Endodermal cell (in vitro differentiated cells): ENCODE measurements around the gene CCDC82. TPM values are rescaled to one million over a fixed set of nuclear protein-coding genes. Genes with fewer than 3 reads are reported as not detected.
A peak's percentile ranks its signal among the peaks of the same experiment; 100 is the strongest.

Experiments
- DNase-seq: peaks from one replicate; pipeline ENCODE4 v3.0.0-alpha.2; 2017
- H3K27ac ChIP-seq: 2 replicates; pipeline ENCODE4 v1.5.1; 2013; ENCODE audit warnings: mild to moderate bottlenecking, low read depth, low read length, moderate library complexity
- H3K27me3 ChIP-seq: 2 replicates; pipeline ENCODE4 v1.6.1; 2013; ENCODE audit warnings: mild to moderate bottlenecking, low read length, moderate library complexity; ENCODE audit not compliant: insufficient read depth, control insufficient read depth, poor library complexity, severe bottlenecking
- H3K36me3 ChIP-seq: 2 replicates; pipeline ENCODE4 v1.7.0; 2013; ENCODE audit warnings: mild to moderate bottlenecking, low read length, moderate library complexity; ENCODE audit not compliant: control insufficient read depth, insufficient read depth
- H3K4me1 ChIP-seq: one replicate; pipeline ENCODE4 v1.7.0; 2013; ENCODE audit warnings: low read length; ENCODE audit not compliant: control insufficient read depth, insufficient read depth
- H3K4me3 ChIP-seq: 2 replicates; pipeline ENCODE4 v1.5.1; 2013; ENCODE audit warnings: mild to moderate bottlenecking, low read length, moderate library complexity
- H3K9ac ChIP-seq: 2 replicates; pipeline ENCODE4 v1.6.1; 2013; ENCODE audit warnings: mild to moderate bottlenecking, low read length, moderate library complexity; ENCODE audit not compliant: poor library complexity, severe bottlenecking; ENCODE audit errors: extremely low read depth
- H3K9me3 ChIP-seq: 2 replicates; pipeline ENCODE4 v1.6.1; 2013; ENCODE audit warnings: mild to moderate bottlenecking, low read length, moderate library complexity; ENCODE audit not compliant: control insufficient read depth
- H3K27ac Mint-ChIP-seq: 2 replicates; pipeline ENCODE4 v1.8.0; 2020; ENCODE audit warnings: mixed read lengths
- H3K27me3 Mint-ChIP-seq: 2 replicates; pipeline ENCODE4 v1.8.0; 2021; ENCODE audit warnings: mild to moderate bottlenecking, mixed read lengths; ENCODE audit not compliant: insufficient read depth
- H3K36me3 Mint-ChIP-seq: 2 replicates; pipeline ENCODE4 v1.8.0; 2020; ENCODE audit warnings: low read depth, mixed read lengths
- H3K4me1 Mint-ChIP-seq: 2 replicates; pipeline ENCODE4 v1.8.0; 2020; ENCODE audit warnings: mixed read lengths
- H3K4me3 Mint-ChIP-seq: 2 replicates; pipeline ENCODE4 v1.8.0; 2020; ENCODE audit warnings: mild to moderate bottlenecking, moderate library complexity, mixed read lengths
- H3K9me3 Mint-ChIP-seq: 2 replicates; pipeline ENCODE4 v1.8.0; 2020; ENCODE audit warnings: mild to moderate bottlenecking, mixed read lengths
- CTCF ChIP-seq: fragments of 200-600 bp; sonication (generic); conservative IDR thresholded peaks from 2 replicates; pipeline ENCODE4 v1.5.0; 2021; ENCODE audit warnings: antibody characterized with exemption, mild to moderate bottlenecking
- WGBS, 2 experiments: methylation state at CpG; one replicate each; pipeline versions ENCODE4 v1.1.5 to v1.1.7; 2013; ENCODE audit warnings: missing lambda C conversion rate in 2 of 2, mixed read lengths in 1 of 2; ENCODE audit not compliant: insufficient coverage in 1 of 2, insufficient read length in 1 of 2; 5-methylcytosine and 5-hydroxymethylcytosine counted together
- total RNA-seq, 2 donors: library from RNA; stranded (reverse); fragmentation: NEBNext Ultra II Directional in 1 of 2; extraction: Animal tissue kit (Norgen Biotek cat#: 25700) in 1 of 2; gene quantifications; 2 replicates in 1 of 2; 3 replicates in 1 of 2; pipeline ENCODE4 v1.2.1, GENCODE V29; 2021

Gene CCDC82
- total RNA-seq, 2 donors from 2014 or later = 16.3 to 25.7 TPM

DNA sequence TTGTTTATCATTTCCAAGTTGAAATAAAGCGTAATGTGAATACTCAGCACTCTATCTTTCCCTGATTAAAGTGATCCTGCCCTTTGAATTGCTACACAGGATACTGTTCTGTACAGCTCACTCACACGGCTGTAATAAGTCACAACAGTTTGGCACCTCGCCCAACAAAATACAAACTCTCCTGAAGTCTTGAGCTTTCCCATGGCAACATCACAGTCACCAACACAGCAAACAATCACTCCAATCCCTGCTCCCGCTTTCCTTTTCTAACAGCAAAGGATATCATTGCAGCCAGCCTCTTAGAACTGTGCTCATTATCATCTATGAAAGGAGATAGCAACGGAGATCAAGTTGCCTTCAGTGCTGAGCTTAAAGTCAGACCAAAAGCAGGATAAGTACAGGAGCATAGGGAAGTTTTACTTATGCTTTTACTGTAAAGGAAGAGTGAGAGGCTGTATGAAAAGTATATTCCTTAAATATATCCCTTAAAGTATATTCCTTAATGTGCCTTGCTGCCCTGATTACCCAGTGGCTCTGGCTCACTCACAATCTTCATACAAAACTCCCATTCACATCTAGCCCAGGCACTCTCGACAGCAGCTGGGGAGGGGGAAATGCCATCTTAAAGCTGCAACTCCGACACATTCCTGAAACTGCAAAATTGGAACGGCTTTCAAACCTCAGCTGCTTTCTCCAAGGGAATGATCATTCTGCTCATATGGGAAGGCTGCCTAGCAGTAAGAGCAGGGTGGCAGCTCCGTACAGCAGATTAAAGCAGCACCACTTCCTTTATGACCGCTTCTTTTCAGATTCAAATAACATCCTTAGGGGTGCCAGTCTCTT lies 82.6 kb downstream of the CCDC82 start:
- TF ChIP-seq CTCF = no peak
- 28 to 33% methylated on average over 5 to 10 of the region's 10 CpGs for WGBS, 2 experiments
- Mint-ChIP-seq H3K36me3 (no peaks in the 10 kb centered on the region), H3K27me3 (no peaks in the 10 kb centered on the region), H3K4me3 (peak overlapping the region; percentile 7), H3K27ac (peak overlapping the region; percentile 78), H3K9me3 (no peaks in the 10 kb centered on the region), H3K4me1 (peaks cover 27% of the 10 kb centered on the region)
- Histone ChIP-seq H3K27ac (peak overlapping the region; percentile 94), H3K36me3 (no peaks in the 10 kb centered on the region), H3K27me3 (no peaks in the 10 kb centered on the region), H3K4me3 (peak overlapping the region; percentile 53), H3K4me1 (peaks cover 19% of the 10 kb centered on the region), H3K9me3 (no peaks in the 10 kb centered on the region), H3K9ac (peak overlapping the region; percentile 28)
- DNase-seq = peak; percentile 69

DNA sequence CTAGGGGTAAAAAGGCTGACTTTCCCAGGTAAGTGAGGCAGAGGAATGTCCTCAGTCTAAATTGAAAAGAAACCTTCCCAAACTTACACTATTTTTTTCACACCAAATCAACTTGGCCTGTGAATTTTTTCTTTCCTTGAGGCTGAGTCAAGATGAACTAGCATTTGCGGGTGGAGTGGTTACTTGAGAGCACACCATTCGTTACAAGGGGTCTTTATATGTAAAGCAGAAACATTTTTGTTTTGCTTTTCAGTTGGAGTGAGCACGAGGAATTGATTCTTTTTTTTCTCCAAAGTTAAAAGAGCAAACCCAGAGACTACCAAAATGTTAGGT lies 83.1 kb downstream of the CCDC82 start:
- peak overlapping the region; percentile 62 for H3K27ac Mint-ChIP-seq
- H3K9me3 Mint-ChIP-seq = no peaks in the 10 kb centered on the region
- no peaks in the 10 kb centered on the region for H3K27me3 Mint-ChIP-seq
- H3K9ac ChIP-seq = peak overlapping the region; percentile 13
- H3K4me3 Mint-ChIP-seq = no peak overlapping the region
- no peaks in the 10 kb centered on the region for H3K9me3 ChIP-seq
- no peak for DNase-seq
- 57 to 66% methylated on average over 2 to 3 of the region's 3 CpGs for WGBS, 2 experiments
- no peak for TF ChIP-seq CTCF
- peak overlapping the region; percentile 53 for H3K4me3 ChIP-seq
- H3K27me3 ChIP-seq = no peaks in the 10 kb centered on the region
- peaks cover 19% of the 10 kb centered on the region for H3K4me1 ChIP-seq
- H3K4me1 Mint-ChIP-seq = peaks cover 27% of the 10 kb centered on the region
- H3K27ac ChIP-seq = peak overlapping the region; percentile 94
- no peaks in the 10 kb centered on the region for H3K36me3 Mint-ChIP-seq
- H3K36me3 ChIP-seq = no peaks in the 10 kb centered on the region

DNA sequence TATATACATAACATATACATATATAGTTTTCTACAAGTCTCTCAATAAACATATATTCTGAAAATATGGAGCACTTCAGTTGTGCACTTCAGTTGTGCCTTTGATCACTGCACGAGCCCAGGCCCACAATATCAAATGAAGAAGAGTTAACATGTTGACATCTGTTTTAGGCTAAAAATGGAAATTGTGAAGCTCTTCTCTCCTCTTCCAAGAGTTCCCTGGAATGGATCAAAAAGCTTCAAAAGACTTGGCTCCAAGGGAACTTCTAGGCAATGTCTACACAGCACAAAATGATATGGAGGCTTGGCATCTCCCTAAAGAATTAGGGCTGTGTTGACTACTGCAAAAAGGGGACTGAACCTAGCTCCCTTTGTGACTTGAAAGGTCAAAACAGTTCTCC lies 83.6 kb downstream of the CCDC82 start:
- whole genome bisulfite sequencing, 2 experiments = 100% methylated on average over 1 of the region's 1 CpG
- Histone ChIP-seq H3K4me3 (peak overlapping the region; percentile 53), H3K9ac (no peak overlapping the region), H3K4me1 (peaks cover 19% of the 10 kb centered on the region), H3K27ac (peak overlapping the region; percentile 94), H3K27me3 (no peaks in the 10 kb centered on the region), H3K9me3 (no peaks in the 10 kb centered on the region), H3K36me3 (no peaks in the 10 kb centered on the region)
- Mint-ChIP-seq H3K4me1 (peaks cover 27% of the 10 kb centered on the region), H3K9me3 (no peaks in the 10 kb centered on the region), H3K36me3 (no peaks in the 10 kb centered on the region), H3K27ac (no peak overlapping the region), H3K27me3 (no peaks in the 10 kb centered on the region), H3K4me3 (no peak overlapping the region)
- DNase-seq = no peak
- no peak for TF ChIP-seq CTCF
